ENCODE data around the gene C1orf159. TPM values are rescaled to one million over a fixed set of nuclear protein-coding genes. Genes with fewer than 3 reads are reported as not detected.

The C1orf159 gene
- polyA plus RNA-seq, 3 donors = 3.0 to 18.8 (median 3.3) TPM

DNA sequence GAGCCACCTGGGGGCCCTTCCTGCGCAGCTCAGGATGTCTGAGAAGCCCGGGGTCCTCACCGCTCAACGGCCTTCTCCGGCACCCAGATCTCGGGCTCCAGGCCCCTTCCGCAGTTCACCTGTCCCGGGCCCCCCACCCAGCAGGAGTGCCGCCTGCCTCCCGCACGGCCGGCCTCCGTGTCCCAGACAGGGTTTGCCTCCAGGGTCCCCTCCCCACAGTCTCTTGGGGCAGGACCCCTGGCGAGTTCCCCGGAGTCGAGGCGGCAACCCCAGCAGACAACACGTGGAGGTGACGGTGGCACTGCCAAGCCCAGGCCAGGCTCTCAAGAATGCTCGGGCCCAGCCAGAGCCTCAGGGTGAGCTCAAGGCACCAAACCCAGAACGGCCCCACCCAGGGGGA, 35.4 kb upstream of the C1orf159 start:
- Mint-ChIP-seq H3K36me3 (no peaks in the 10 kb centered on the region), H3K27ac (no peak overlapping the region), H3K9me3 (peaks cover 18 to 22% (median 19%) of the 10 kb centered on the region in 7 donors), H3K4me3 (no peak overlapping the region), H3K4me1 (no peaks in the 10 kb centered on the region), H3K27me3 (ENCODE audit: low read depth in 3 of 3) (peaks cover 1 to 3% (median 2%) of the 10 kb centered on the region in 3 donors)
- no peak for DNase-seq
- H3K4me1 ChIP-seq (ENCODE audit: control insufficient read depth in 1 of 2, insufficient read depth in 2 of 2, low read length in 2 of 2) = no peaks in the 10 kb centered on the region
- H3K9me3 ChIP-seq (replicated peaks in 1 of 2; ENCODE audit: control insufficient read depth in 1 of 2, insufficient read depth in 1 of 2, low read length in 2 of 2) = peaks cover 12 to 21% of the 10 kb centered on the region in 2 donors
- TF ChIP-seq, protein P1, sequence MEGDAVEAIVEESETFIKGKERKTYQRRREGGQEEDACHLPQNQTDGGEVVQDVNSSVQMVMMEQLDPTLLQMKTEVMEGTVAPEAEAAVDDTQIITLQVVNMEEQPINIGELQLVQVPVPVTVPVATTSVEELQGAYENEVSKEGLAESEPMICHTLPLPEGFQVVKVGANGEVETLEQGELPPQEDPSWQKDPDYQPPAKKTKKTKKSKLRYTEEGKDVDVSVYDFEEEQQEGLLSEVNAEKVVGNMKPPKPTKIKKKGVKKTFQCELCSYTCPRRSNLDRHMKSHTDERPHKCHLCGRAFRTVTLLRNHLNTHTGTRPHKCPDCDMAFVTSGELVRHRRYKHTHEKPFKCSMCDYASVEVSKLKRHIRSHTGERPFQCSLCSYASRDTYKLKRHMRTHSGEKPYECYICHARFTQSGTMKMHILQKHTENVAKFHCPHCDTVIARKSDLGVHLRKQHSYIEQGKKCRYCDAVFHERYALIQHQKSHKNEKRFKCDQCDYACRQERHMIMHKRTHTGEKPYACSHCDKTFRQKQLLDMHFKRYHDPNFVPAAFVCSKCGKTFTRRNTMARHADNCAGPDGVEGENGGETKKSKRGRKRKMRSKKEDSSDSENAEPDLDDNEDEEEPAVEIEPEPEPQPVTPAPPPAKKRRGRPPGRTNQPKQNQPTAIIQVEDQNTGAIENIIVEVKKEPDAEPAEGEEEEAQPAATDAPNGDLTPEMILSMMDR (IDR thresholded peaks at IDR 0.05) = no peak
- no peaks in the 10 kb centered on the region for H4K20me1 ChIP-seq (ENCODE audit: insufficient read depth, low read length)
- no peaks in the 10 kb centered on the region for H3K27me3 ChIP-seq (ENCODE audit: control insufficient read depth in 2 of 2, insufficient read depth in 2 of 2, low read length in 2 of 2)
- H3K79me2 ChIP-seq (ENCODE audit: insufficient read depth, low read length) = no peaks in the 10 kb centered on the region
- intact Hi-C loops (cut with micrococcal nuclease) = no loop called here
- no peaks in the 10 kb centered on the region for H3K36me3 ChIP-seq (replicated peaks in 1 of 2; ENCODE audit: control insufficient read depth in 1 of 2, insufficient read depth in 2 of 2, low read length in 2 of 2)
- H3K4me2 ChIP-seq (replicated peaks; ENCODE audit: extremely low read depth, low read length, poor library complexity, severe bottlenecking) = no peak overlapping the region
- H3K4me3 ChIP-seq (replicated peaks in 1 of 3; ENCODE audit: low read depth in 2 of 3, low read length in 3 of 3) = no peak overlapping the region
- H3K9ac ChIP-seq (ENCODE audit: insufficient read depth, low read length, poor library complexity, severe bottlenecking) = no peak overlapping the region
- no peak overlapping the region for H2AFZ ChIP-seq (ENCODE audit: insufficient read depth, low read depth, low read length, poor library complexity, severe bottlenecking)
- whole genome bisulfite sequencing (ENCODE audit: insufficient coverage) = 98% methylated on average over 21 of the region's 21 CpGs
- no peak overlapping the region for H3K27ac ChIP-seq (ENCODE audit: low read depth in 1 of 2, low read length in 2 of 2)

DNA sequence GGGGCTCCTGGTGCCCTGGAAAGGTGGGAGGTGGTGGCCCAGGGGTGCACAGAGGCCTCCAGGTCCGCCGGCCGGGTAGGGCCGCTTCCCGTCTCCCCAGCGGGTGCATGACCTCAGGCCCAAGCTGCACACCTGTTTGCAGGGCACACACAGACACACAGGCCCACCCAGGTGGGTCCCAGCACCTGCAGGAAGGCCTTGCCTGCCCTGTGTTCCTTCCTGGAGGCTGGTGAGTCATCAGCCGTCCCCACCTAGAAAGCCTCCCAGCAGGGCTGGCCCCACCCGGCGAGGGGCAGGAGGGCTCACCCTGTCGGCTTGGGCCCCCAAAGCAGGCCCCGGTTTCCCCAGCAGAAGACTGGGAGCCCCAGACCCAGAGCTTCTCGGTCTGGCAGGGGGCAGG, 34.2 kb upstream of the C1orf159 start:
- Mint-ChIP-seq H3K9me3 (peaks cover 17 to 22% (median 18%) of the 10 kb centered on the region in 7 donors), H3K27me3 (ENCODE audit: low read depth in 3 of 3) (peaks cover 0 to 4% (median 3%) of the 10 kb centered on the region in 3 donors), H3K27ac (no peak overlapping the region), H3K4me1 (no peaks in the 10 kb centered on the region), H3K36me3 (no peaks in the 10 kb centered on the region), H3K4me3 (no peak overlapping the region)
- H3K9me3 ChIP-seq (replicated peaks in 1 of 2; ENCODE audit: control insufficient read depth in 1 of 2, insufficient read depth in 1 of 2, low read length in 2 of 2) = peaks cover 12 to 21% of the 10 kb centered on the region in 2 donors
- no peak overlapping the region for H3K9ac ChIP-seq (ENCODE audit: insufficient read depth, low read length, poor library complexity, severe bottlenecking)
- no peaks in the 10 kb centered on the region for H3K27me3 ChIP-seq (ENCODE audit: control insufficient read depth in 2 of 2, insufficient read depth in 2 of 2, low read length in 2 of 2)
- 79% methylated on average over 12 of the region's 12 CpGs for WGBS (ENCODE audit: insufficient coverage)
- no peaks in the 10 kb centered on the region for H3K36me3 ChIP-seq (replicated peaks in 1 of 2; ENCODE audit: control insufficient read depth in 1 of 2, insufficient read depth in 2 of 2, low read length in 2 of 2)
- intact Hi-C loops (cut with micrococcal nuclease) = no loop called here
- no peaks in the 10 kb centered on the region for H3K79me2 ChIP-seq (ENCODE audit: insufficient read depth, low read length)
- no peak overlapping the region for H3K4me3 ChIP-seq (replicated peaks in 1 of 3; ENCODE audit: low read depth in 2 of 3, low read length in 3 of 3)
- no peak overlapping the region for H2AFZ ChIP-seq (ENCODE audit: insufficient read depth, low read depth, low read length, poor library complexity, severe bottlenecking)
- H3K4me2 ChIP-seq (replicated peaks; ENCODE audit: extremely low read depth, low read length, poor library complexity, severe bottlenecking) = no peak overlapping the region
- H4K20me1 ChIP-seq (ENCODE audit: insufficient read depth, low read length) = no peaks in the 10 kb centered on the region
- TF ChIP-seq, protein P1 (IDR thresholded peaks at IDR 0.05) = no peak
- no peak for DNase-seq
- H3K27ac ChIP-seq (ENCODE audit: low read depth in 1 of 2, low read length in 2 of 2) = no peak overlapping the region
- no peaks in the 10 kb centered on the region for H3K4me1 ChIP-seq (ENCODE audit: control insufficient read depth in 1 of 2, insufficient read depth in 2 of 2, low read length in 2 of 2)
